PFSK-1 (cell line): Measurements from ENCODE around the gene DET1.

Experiments used
- FOXP2 ChIP-seq: optimal IDR thresholded peaks from 2 replicates; pipeline ENCODE3; 2011; ENCODE audit warnings: borderline replicate concordance, control low read depth, inconsistent platforms; ENCODE audit not compliant: insufficient read depth; ENCODE audit errors: extremely low read length, extremely low read depth
- POLR2AphosphoS5 ChIP-seq: IDR thresholded peaks from 2 replicates; pipeline ENCODE4 v1.6.1; 2012; ENCODE audit warnings: low read depth, mild to moderate bottlenecking, control low read depth, low read length, moderate library complexity
- SIN3A ChIP-seq: IDR thresholded peaks from 2 replicates; pipeline ENCODE4 v1.6.1; 2012; ENCODE audit warnings: mild to moderate bottlenecking, low read length, moderate library complexity, borderline replicate concordance; ENCODE audit not compliant: insufficient read depth
- TAF1 ChIP-seq: IDR thresholded peaks from 2 replicates; pipeline ENCODE4 v1.6.1; 2012; ENCODE audit warnings: low read length, control low read depth, borderline replicate concordance; ENCODE audit not compliant: insufficient read depth
- TF ChIP-seq, protein P1 (sequence below), 2 experiments: IDR thresholded peaks; 2 replicates each; pipeline versions ENCODE4 v1.6.1 to v1.8.0; 2011 to 2012; ENCODE audit warnings: low read depth in 2 of 2, low read length in 2 of 2, control low read depth in 1 of 2, inconsistent platforms in 1 of 2, mild to moderate bottlenecking in 1 of 2, moderate library complexity in 1 of 2; ENCODE audit not compliant: insufficient read depth in 1 of 2

Gene DET1

DNA sequence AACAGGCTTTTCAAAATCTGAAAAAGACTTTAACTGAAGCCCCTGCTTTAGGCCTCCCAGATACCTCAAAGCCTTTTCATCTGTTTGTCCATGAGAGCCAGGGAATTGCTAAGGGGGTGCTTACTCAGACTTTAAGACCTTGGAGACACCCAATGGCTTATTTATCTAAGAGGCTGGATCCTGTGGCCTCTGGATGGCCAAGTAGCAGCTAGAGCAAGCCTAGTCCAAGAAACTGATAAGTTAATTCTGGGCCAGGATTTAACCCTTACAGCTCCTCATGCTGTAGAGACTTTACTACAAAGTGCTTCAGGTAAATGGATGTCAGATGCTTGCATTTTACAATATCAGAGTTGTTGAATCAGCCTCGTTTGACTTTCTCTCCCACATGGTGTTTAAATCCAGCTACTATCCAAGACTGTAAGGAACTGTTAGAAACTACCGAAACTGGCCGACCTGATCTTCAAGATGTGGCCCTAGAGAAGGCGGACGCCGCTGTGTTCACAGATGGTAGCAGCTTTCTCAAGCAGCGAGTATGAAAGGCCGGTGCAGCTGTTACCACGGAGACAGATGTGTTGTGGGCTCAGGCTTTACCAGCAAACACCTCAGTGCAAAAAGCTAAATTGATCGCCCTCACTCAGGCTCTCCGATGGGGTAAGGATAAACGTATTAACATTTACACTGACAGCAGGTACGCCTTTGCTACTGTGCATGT, 3.3 kb downstream of the DET1 start:
- TF ChIP-seq TAF1 (no peak), FOXP2 (no peak), POLR2AphosphoS5 (no peak), SIN3A (no peak)
- TF ChIP-seq, protein P1, sequence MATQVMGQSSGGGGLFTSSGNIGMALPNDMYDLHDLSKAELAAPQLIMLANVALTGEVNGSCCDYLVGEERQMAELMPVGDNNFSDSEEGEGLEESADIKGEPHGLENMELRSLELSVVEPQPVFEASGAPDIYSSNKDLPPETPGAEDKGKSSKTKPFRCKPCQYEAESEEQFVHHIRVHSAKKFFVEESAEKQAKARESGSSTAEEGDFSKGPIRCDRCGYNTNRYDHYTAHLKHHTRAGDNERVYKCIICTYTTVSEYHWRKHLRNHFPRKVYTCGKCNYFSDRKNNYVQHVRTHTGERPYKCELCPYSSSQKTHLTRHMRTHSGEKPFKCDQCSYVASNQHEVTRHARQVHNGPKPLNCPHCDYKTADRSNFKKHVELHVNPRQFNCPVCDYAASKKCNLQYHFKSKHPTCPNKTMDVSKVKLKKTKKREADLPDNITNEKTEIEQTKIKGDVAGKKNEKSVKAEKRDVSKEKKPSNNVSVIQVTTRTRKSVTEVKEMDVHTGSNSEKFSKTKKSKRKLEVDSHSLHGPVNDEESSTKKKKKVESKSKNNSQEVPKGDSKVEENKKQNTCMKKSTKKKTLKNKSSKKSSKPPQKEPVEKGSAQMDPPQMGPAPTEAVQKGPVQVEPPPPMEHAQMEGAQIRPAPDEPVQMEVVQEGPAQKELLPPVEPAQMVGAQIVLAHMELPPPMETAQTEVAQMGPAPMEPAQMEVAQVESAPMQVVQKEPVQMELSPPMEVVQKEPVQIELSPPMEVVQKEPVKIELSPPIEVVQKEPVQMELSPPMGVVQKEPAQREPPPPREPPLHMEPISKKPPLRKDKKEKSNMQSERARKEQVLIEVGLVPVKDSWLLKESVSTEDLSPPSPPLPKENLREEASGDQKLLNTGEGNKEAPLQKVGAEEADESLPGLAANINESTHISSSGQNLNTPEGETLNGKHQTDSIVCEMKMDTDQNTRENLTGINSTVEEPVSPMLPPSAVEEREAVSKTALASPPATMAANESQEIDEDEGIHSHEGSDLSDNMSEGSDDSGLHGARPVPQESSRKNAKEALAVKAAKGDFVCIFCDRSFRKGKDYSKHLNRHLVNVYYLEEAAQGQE (IDR thresholded peaks at IDR 0.05; ENCODE audit: insufficient read depth in 1 of 2, low read depth in 2 of 2, low read length in 2 of 2) = no peak

DNA sequence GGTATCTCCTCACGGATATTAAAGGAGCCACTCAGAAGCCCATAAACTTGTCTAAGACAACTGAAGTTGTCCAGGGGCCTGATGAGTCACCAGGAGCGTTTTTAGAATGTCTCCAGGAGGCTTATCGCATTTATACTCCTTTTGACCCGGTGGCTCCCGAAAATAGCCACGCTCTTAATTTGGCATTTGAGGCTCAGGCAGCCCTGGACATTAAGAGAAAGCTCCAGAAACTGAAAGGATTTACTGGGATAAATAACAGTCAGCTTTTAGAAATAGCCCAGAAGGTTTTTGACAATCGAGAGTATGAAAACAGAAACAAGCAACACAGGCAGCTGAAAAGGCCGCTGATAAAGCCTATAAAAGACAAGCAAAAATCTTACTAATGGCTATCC, 4.1 kb downstream of the DET1 start:
- no peak for TF ChIP-seq SIN3A
- TF ChIP-seq, protein P1 (IDR thresholded peaks at IDR 0.05; ENCODE audit: insufficient read depth in 1 of 2, low read depth in 2 of 2, low read length in 2 of 2) = no peak
- TF ChIP-seq TAF1 = no peak
- no peak for TF ChIP-seq FOXP2

DNA sequence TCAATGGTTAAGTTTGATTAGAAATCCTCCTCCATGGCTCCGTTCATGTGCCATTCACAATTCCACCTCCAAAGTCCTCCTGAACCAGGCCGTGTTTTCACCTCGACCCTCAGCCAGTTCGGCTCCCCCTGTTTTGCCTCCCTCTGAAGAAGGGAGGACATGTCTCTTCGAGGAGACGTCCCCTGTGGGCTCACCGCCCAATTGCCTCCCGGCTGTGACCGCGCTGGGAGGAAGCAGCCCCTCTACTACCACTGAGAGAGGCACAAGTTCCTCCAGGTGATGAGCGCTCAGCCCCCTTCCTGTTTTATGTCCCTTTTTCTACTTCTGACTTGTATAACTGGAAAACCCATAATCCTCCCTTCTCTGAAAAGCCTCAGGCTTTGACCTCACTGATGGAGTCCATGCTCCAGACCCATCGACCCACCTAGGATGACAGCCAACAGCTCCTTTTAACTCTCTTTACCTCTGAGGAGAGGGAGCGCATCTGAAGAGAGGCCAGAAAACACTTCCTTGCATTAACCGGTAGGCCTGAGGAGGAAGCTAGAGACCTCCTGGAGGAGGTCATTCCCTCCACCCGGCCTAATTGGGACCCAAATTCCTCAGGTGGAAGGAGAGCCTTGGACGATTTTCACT, 4.7 kb downstream of the DET1 start:
- TF ChIP-seq TAF1 (no peak), POLR2AphosphoS5 (no peak), SIN3A (no peak), FOXP2 (no peak)
- TF ChIP-seq, protein P1 (IDR thresholded peaks at IDR 0.05; ENCODE audit: insufficient read depth in 1 of 2, low read depth in 2 of 2, low read length in 2 of 2) = no peak

- TF ChIP-seq SIN3A = no peak
- no peak for TF ChIP-seq TAF1
- TF ChIP-seq POLR2AphosphoS5 = no peak
- TF ChIP-seq, protein P1 (IDR thresholded peaks at IDR 0.05; ENCODE audit: insufficient read depth in 1 of 2, low read depth in 2 of 2, low read length in 2 of 2) = no peak
- no peak for TF ChIP-seq FOXP2
These were observed 7.0 kb downstream of the DET1 start for GRCh38 chr15:88539441-88539840.
